GM18951 (cell line): Measurements from ENCODE around the gene LSAMP.
"Not testable (repeated sequence)": the region's sequence is repeated elsewhere in the genome, so short reads cannot be mapped to it uniquely, and the experiment has no call there.

Experiments
- POLR2A ChIP-seq: IDR thresholded peaks from 4 replicates; pipeline ENCODE4 v1.6.1; 2011; ENCODE audit warnings: mild to moderate bottlenecking; ENCODE audit not compliant: insufficient read length, insufficient read depth; ENCODE audit errors: extremely low read depth
- in situ Hi-C: fragments of 300-500 bp; cut with MboI; formaldehyde crosslinking; loops from one replicate; pipeline ENCODE4 v1.12.0; 2022; ENCODE audit warnings: low sequenced_read_pairs, mixed read lengths, inconsistent platforms; ENCODE audit not compliant: unreplicated experiment

The LSAMP gene

GRCh38 chr3:115784739-115785536 is 660.3 kb downstream of the LSAMP start:
- TF ChIP-seq POLR2A, result no peak

GRCh38 chr3:115783938-115784738 is 661.1 kb downstream of the LSAMP start:
- in situ Hi-C loops, result no loop called here
- no peak for TF ChIP-seq POLR2A

More at GRCh38 chr3:115784739-115785536, 660.3 kb downstream of the LSAMP start:
- in situ Hi-C loops, result no loop called here

DNA sequence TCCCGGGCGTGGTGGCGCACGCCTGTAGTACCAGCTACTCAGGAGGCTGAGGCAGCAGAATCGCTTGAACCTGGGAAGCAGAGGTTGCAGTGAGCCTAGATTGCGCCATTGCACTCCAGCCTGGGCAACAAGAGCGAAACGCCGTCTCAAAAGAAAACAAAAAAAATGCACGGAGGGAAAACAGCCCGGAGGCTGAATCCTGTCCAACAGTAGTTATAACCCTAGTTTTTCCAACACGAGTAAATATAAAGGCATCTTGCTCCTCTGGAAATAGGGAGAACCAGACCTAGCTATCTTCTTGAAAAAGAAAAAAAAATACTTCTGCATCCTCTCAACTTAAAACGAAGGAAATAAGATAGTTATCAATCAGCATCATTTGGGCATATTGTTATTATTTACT is 661.9 kb downstream of the LSAMP start:
- in situ Hi-C loops, result not testable (repeated sequence)

DNA sequence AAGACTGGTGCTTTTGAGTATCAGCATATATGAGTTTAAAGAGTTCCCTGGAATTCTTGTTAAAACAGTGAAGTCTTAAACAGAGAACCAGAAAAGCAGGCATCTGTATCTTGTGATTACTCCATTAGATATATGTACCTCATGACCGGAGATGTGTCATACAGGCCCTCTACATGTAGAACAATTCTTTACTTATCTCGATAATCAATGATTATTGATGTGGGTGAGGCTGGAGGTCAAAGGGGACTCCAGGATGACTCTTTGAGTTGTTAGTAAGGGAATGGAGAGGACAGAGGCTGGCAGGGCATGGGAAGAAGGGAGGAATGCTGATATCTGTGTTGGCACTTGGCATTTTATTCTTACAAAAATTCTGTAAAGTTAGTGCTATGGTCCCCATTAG is 666.3 kb downstream of the LSAMP start:
- TF ChIP-seq POLR2A, result no peak
- in situ Hi-C loops, result no loop called here

- in situ Hi-C loops, result no loop called here
- no peak for TF ChIP-seq POLR2A
Measured at GRCh38 chr3:115772951-115773350, 672.3 kb downstream of the LSAMP start.

DNA sequence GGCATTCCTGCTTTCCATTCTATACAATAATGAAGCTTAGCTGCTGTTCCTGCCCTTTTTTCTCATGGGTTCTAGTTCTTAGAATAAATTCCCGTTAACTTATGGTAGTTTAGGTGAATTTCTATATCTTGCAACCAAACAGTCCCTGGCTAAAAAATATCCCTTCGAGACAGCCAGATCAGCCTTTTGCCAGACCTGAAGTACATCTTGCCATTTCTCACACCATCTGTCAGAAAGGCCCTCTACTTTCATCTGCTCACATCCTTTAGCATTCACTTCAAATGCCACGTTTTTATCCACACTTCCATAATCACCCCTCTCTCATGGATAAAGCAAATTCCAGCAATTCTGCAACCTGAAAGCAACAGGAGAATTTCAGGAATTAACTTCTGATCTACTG is 676.6 kb downstream of the LSAMP start:
- TF ChIP-seq POLR2A, result no peak
- in situ Hi-C loops, result no loop called here

- TF ChIP-seq POLR2A, result no peak
- in situ Hi-C loops, result no loop called here
Measured at GRCh38 chr3:115766587-115767482, 678.5 kb downstream of the LSAMP start.

DNA sequence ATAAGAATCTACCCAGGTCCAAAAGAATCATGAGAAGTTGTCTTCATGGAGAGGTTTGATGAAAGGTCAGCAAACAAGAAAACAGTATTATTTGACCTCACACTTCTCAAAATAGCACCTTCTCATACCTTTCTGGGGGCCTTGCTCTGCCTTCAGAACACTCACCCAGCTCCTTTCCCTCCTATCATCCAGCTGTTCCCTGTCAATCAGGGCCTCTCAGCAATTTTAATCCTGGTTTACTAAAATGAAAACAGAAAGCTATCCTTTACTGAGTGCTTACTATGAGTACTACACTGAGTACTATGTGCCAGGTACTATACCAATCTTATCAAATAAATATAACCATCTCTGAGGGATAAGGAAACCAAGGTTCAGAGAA is 683.4 kb downstream of the LSAMP start:
- no peak for TF ChIP-seq POLR2A
- in situ Hi-C loops, result no loop called here

- in situ Hi-C loops, result no loop called here
- TF ChIP-seq POLR2A, result no peak
Measured at GRCh38 chr3:115760716-115761115, 684.6 kb downstream of the LSAMP start.

- no peak for TF ChIP-seq POLR2A
- in situ Hi-C loops, result no loop called here
Measured at GRCh38 chr3:115758076-115758763, 687.1 kb downstream of the LSAMP start.

DNA sequence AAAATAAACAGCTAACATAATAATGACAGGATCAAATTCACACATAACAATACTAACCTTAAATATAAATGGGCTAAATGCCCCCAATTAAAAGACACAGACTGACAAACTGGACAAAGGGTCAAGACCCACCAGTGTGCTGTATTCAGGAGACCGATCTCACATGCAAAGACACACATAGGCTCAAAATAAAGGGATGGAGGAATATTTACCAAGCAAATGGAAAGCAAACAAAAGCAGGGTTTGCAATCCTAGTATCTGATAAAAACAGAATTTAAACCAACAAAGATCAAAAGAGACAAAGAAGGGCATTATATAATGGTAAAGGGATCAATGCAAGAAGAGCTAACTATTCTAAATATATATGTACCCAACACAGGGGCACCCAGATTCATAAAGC is 692.3 kb downstream of the LSAMP start:
- in situ Hi-C loops, result not testable (repeated sequence)
